ENCODE data around the gene ADRB2.

DNA sequence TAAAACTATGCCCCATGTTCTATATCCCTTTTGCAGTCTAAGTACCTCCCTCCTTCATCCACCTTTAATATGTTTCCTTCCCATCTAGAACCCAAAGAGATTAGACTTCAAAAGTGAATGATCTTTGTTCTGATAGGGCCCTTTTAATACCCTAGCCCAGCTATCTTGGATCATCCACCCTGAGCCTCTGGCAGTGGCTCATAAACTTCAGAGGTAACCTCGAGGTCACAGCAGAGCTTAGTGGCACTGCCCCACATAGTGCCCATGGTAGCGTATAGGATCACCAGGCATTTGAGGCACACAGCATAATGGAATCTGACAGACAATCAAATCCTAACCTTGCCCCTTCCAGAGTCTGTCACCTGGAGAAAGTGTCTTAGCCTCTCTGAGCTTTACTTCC lies 15.8 kb downstream of the ADRB2 start:
- TF ChIP-seq CTCF (IDR thresholded peaks at IDR 0.05; ENCODE audit: insufficient read depth, low read length, poor library complexity, severe bottlenecking): no peak
- TF ChIP-seq EZH2phosphoT487 (conservative IDR thresholded peaks at IDR 0.05; ENCODE audit: low read length): no peak
